Fibroblast of mammary gland (primary cell): ENCODE results near the gene DDB1.

Source experiments
- DNase-seq: peaks from one replicate; pipeline ENCODE4 v3.0.0-alpha.2; 2010; ENCODE audit warnings: low read depth
- H3K4me3 ChIP-seq: 2 replicates; pipeline ENCODE4 v1.5.1; 2011; ENCODE audit warnings: low read depth, mild to moderate bottlenecking, low read length, moderate library complexity; ENCODE audit not compliant: control insufficient read depth
- CTCF ChIP-seq: conservative IDR thresholded peaks from 2 replicates; pipeline ENCODE4 v1.5.1; 2011; ENCODE audit warnings: low read depth, low read length, inconsistent platforms; ENCODE audit not compliant: control insufficient read depth, insufficient read depth

The DDB1 gene

GRCh38 chr11:61309739-61310138, 23.2 kb downstream of the DDB1 start:
- TF ChIP-seq CTCF, result no peak

GRCh38 chr11:61309141-61309540, 23.8 kb downstream of the DDB1 start:
- TF ChIP-seq CTCF, result no peak
- no peak overlapping the region for H3K4me3 ChIP-seq
- DNase-seq, result no peak

More at GRCh38 chr11:61309739-61310138, 23.2 kb downstream of the DDB1 start:
- DNase-seq, result no peak
- no peak overlapping the region for H3K4me3 ChIP-seq

GRCh38 chr11:61307354-61307753, 25.6 kb downstream of the DDB1 start:
- no peak for TF ChIP-seq CTCF
- H3K4me3 ChIP-seq, result no peak overlapping the region
- DNase-seq, result no peak

- no peak for TF ChIP-seq CTCF
- H3K4me3 ChIP-seq, result no peak overlapping the region
- DNase-seq, result no peak
Observed at GRCh38 chr11:61306221-61306620, 26.7 kb downstream of the DDB1 start.

- no peak overlapping the region for H3K4me3 ChIP-seq
- DNase-seq, result no peak
- TF ChIP-seq CTCF, result no peak
Observed at GRCh38 chr11:61305417-61305816, 27.5 kb downstream of the DDB1 start.

- DNase-seq, result no peak
- TF ChIP-seq CTCF, result no peak
- no peak overlapping the region for H3K4me3 ChIP-seq
Observed at GRCh38 chr11:61303725-61304124, 29.2 kb downstream of the DDB1 start.

- TF ChIP-seq CTCF, result no peak
- no peak for DNase-seq
- H3K4me3 ChIP-seq, result no peak overlapping the region
Observed at GRCh38 chr11:61302550-61302949, 30.4 kb downstream of the DDB1 start.
